KMS-11 (cell line): ENCODE results near the gene MBTD1.
A peak's percentile ranks its signal among the peaks of the same experiment; 100 is the strongest.

ENCODE experiments used
- H2AFZ ChIP-seq: fragments of 200-600 bp; sonication (generic); 2 replicates; pipeline ENCODE4 v1.6.1; 2016; ENCODE audit warnings: antibody characterized with exemption, mixed run types, low read depth
- H3K27ac ChIP-seq: fragments of 200-600 bp; sonication (generic); 2 replicates; pipeline ENCODE4 v1.6.1; 2016; ENCODE audit warnings: mild to moderate bottlenecking, mixed run types
- H3K27me3 ChIP-seq: fragments of 200-600 bp; sonication (generic); 2 replicates; pipeline ENCODE4 v1.6.1; 2017; ENCODE audit warnings: mild to moderate bottlenecking, low read depth, mixed run types, moderate library complexity; ENCODE audit not compliant: insufficient read depth
- H3K36me3 ChIP-seq: fragments of 200-600 bp; sonication (generic); 2 replicates; pipeline ENCODE4 v1.6.1; 2017; ENCODE audit warnings: mild to moderate bottlenecking, mixed run types; ENCODE audit not compliant: insufficient read depth
- H3K4me1 ChIP-seq: fragments of 200-600 bp; sonication (generic); 2 replicates; pipeline ENCODE4 v1.6.1; 2016; ENCODE audit warnings: mild to moderate bottlenecking, low read depth, mixed run types; ENCODE audit not compliant: poor library complexity, severe bottlenecking
- H3K4me2 ChIP-seq: fragments of 200-600 bp; sonication (generic); 2 replicates; pipeline ENCODE4 v1.7.0; 2016; ENCODE audit warnings: mild to moderate bottlenecking, mixed run types
- H3K4me3 ChIP-seq: fragments of 200-600 bp; sonication (generic); IDR thresholded peaks from 2 replicates; pipeline ENCODE4 v1.6.1; 2017; ENCODE audit warnings: low read depth, low read length, mixed read lengths; ENCODE audit not compliant: insufficient read depth
- H3K79me2 ChIP-seq: fragments of 200-600 bp; sonication (generic); 2 replicates; pipeline ENCODE4 v1.6.1; 2016; ENCODE audit warnings: low read depth, mixed run types; ENCODE audit not compliant: insufficient read depth
- H3K9ac ChIP-seq: fragments of 200-600 bp; sonication (generic); 2 replicates; pipeline ENCODE4 v1.6.1; 2016; ENCODE audit warnings: mild to moderate bottlenecking, mixed run types
- H4K20me1 ChIP-seq: fragments of 200-600 bp; sonication (generic); 2 replicates; pipeline ENCODE4 v1.6.1; 2016; ENCODE audit warnings: mild to moderate bottlenecking, mixed run types; ENCODE audit not compliant: insufficient read depth
- CTCF ChIP-seq: fragments of 200-600 bp; sonication (generic); conservative IDR thresholded peaks from 2 replicates; pipeline ENCODE4 v1.6.1; 2017; ENCODE audit warnings: low read depth, mild to moderate bottlenecking, antibody characterized with exemption, low read length, moderate library complexity, mixed read lengths

MBTD1 gene

GRCh38 chr17:51132964-51133319, 126.9 kb downstream of the MBTD1 start:
- H3K9ac ChIP-seq: no peak overlapping the region
- H3K4me3 ChIP-seq: no peak overlapping the region
- no peak overlapping the region for H3K27ac ChIP-seq
- H2AFZ ChIP-seq: no peak overlapping the region
- no peaks in the 10 kb centered on the region for H3K79me2 ChIP-seq
- H3K36me3 ChIP-seq: no peaks in the 10 kb centered on the region
- no peaks in the 10 kb centered on the region for H4K20me1 ChIP-seq
- no peaks in the 10 kb centered on the region for H3K27me3 ChIP-seq
- TF ChIP-seq CTCF: no peak
- peak overlapping the region; percentile 2; the same call in 1 of the 2 replicates for H3K4me2 ChIP-seq
- peaks cover 11% of the 10 kb centered on the region for H3K4me1 ChIP-seq

DNA sequence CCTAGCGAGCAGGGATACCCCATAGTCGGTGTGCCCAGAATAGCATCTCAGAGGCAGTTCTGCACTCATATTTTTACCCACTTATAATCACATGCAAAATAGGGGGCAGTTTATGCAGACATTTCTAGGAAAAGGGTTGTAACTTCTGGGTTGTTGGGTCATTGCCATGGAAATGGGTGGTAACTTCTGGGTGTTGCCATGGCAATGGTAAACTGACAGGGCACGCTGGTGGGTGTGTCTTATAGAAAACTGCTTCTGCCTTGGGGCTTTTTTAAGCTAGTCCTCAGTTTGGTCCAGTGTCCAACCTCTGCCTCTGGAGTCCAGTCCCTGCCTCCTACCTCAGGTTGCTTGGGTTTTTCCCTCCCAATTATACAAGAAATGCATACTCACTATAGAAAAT, 131.8 kb downstream of the MBTD1 start:
- H3K4me1 ChIP-seq: peaks cover 7% of the 10 kb centered on the region
- no peaks in the 10 kb centered on the region for H4K20me1 ChIP-seq
- no peaks in the 10 kb centered on the region for H3K27me3 ChIP-seq
- TF ChIP-seq CTCF: no peak
- H3K4me3 ChIP-seq: no peak overlapping the region
- no peak overlapping the region for H3K4me2 ChIP-seq
- H2AFZ ChIP-seq: no peak overlapping the region
- H3K27ac ChIP-seq: no peak overlapping the region
- no peak overlapping the region for H3K9ac ChIP-seq
- H3K79me2 ChIP-seq: no peaks in the 10 kb centered on the region
- no peaks in the 10 kb centered on the region for H3K36me3 ChIP-seq
